HEK293 (cell line): ENCODE data around the gene TRIM27.

Experiments
- FEZF1 ChIP-seq: fragments of 450-650 bp; formaldehyde crosslinking; IDR thresholded peaks from 2 replicates; pipeline ENCODE4 v1.5.1; 2016; ENCODE audit warnings: missing biosample characterization, missing genetic modification characterization
- HOXC10 ChIP-seq: sonication (generic); formaldehyde crosslinking; IDR thresholded peaks from 2 replicates; pipeline ENCODE4 v1.8.1; 2023; ENCODE audit warnings: mild to moderate bottlenecking, missing genetic modification reagents
- IKZF3 ChIP-seq: fragments of 450-650 bp; IDR thresholded peaks from 2 replicates; pipeline ENCODE4 v1.5.0; 2018; ENCODE audit warnings: missing biosample characterization, mild to moderate bottlenecking, missing genetic modification characterization, moderate library complexity
- INSM2 ChIP-seq: fragments of 450-650 bp; formaldehyde crosslinking; IDR thresholded peaks from 2 replicates; pipeline ENCODE4 v1.5.1; 2016; ENCODE audit warnings: missing biosample characterization, missing genetic modification characterization
- KLF16 ChIP-seq: fragments of 450-650 bp; formaldehyde crosslinking; IDR thresholded peaks from 2 replicates; pipeline ENCODE4 v1.5.1; 2017; ENCODE audit warnings: missing biosample characterization, missing genetic modification characterization
- MYNN ChIP-seq: fragments of 450-650 bp; formaldehyde crosslinking; IDR thresholded peaks from 2 replicates; pipeline ENCODE4 v1.5.1; 2016; ENCODE audit warnings: missing biosample characterization, missing genetic modification characterization, borderline replicate concordance
- PRDM2 ChIP-seq: fragments of 450-650 bp; formaldehyde crosslinking; IDR thresholded peaks from 2 replicates; pipeline ENCODE4 v1.5.1; 2016; ENCODE audit warnings: missing biosample characterization, missing genetic modification characterization, borderline replicate concordance
- SP2 ChIP-seq: fragments of 450-650 bp; formaldehyde crosslinking; IDR thresholded peaks from 2 replicates; pipeline ENCODE4 v1.5.1; 2016; ENCODE audit warnings: missing biosample characterization, missing genetic modification characterization
- WT1 ChIP-seq: fragments of 450-650 bp; formaldehyde crosslinking; IDR thresholded peaks from 2 replicates; pipeline ENCODE4 v1.5.1; 2016; ENCODE audit warnings: missing biosample characterization, missing genetic modification characterization
- ZBTB17 ChIP-seq: fragments of 450-650 bp; formaldehyde crosslinking; IDR thresholded peaks from 2 replicates; pipeline ENCODE4 v1.5.1; 2016; ENCODE audit warnings: missing biosample characterization, missing genetic modification characterization
- ZNF10 ChIP-seq: fragments of 450-650 bp; formaldehyde crosslinking; IDR thresholded peaks from 2 replicates; pipeline ENCODE4 v1.5.1; 2017; ENCODE audit warnings: missing biosample characterization, missing genetic modification characterization
- ZNF132 ChIP-seq: fragments of 450-650 bp; formaldehyde crosslinking; IDR thresholded peaks from 2 replicates; pipeline ENCODE4 v1.5.1; 2017; ENCODE audit warnings: missing biosample characterization, missing genetic modification characterization, borderline replicate concordance
- ZNF202 ChIP-seq: fragments of 450-650 bp; formaldehyde crosslinking; IDR thresholded peaks from 2 replicates; pipeline ENCODE4 v1.5.1; 2016; ENCODE audit warnings: missing biosample characterization, missing genetic modification characterization, borderline replicate concordance
- ZNF280D ChIP-seq: fragments of 450-650 bp; formaldehyde crosslinking; IDR thresholded peaks from 2 replicates; pipeline ENCODE4 v1.5.1; 2016; ENCODE audit warnings: missing biosample characterization, missing genetic modification characterization
- ZNF335 ChIP-seq: fragments of 450-650 bp; formaldehyde crosslinking; conservative IDR thresholded peaks from 2 replicates; pipeline ENCODE4 v1.5.1; 2016; ENCODE audit warnings: missing biosample characterization, missing genetic modification characterization
- ZNF398 ChIP-seq: fragments of 450-650 bp; formaldehyde crosslinking; IDR thresholded peaks from 2 replicates; pipeline ENCODE4 v1.5.1; 2017; ENCODE audit warnings: missing biosample characterization, missing genetic modification characterization
- ZNF423 ChIP-seq: fragments of 450-650 bp; formaldehyde crosslinking; IDR thresholded peaks from 2 replicates; pipeline ENCODE4 v1.5.1; 2016; ENCODE audit warnings: missing biosample characterization, missing genetic modification characterization
- ZNF521 ChIP-seq: fragments of 450-650 bp; formaldehyde crosslinking; IDR thresholded peaks from 2 replicates; pipeline ENCODE4 v1.5.1; 2017; ENCODE audit warnings: missing biosample characterization, mild to moderate bottlenecking, missing genetic modification characterization
- ZNF624 ChIP-seq: fragments of 450-650 bp; formaldehyde crosslinking; IDR thresholded peaks from 2 replicates; pipeline ENCODE4 v1.5.1; 2017; ENCODE audit warnings: missing biosample characterization, missing genetic modification characterization
- ZNF626 ChIP-seq: fragments of 450-650 bp; sonication (Bioruptor Pico); formaldehyde crosslinking; IDR thresholded peaks from 2 replicates; pipeline ENCODE4 v1.5.1; 2018; ENCODE audit warnings: missing biosample characterization, missing genetic modification characterization, inconsistent platforms
- ZNF654 ChIP-seq: fragments of 450-650 bp; formaldehyde crosslinking; IDR thresholded peaks from 2 replicates; pipeline ENCODE4 v1.5.1; 2016; ENCODE audit warnings: low read depth, missing biosample characterization, missing genetic modification characterization
- ZNF658 ChIP-seq: fragments of 450-650 bp; formaldehyde crosslinking; IDR thresholded peaks from 2 replicates; pipeline ENCODE4; 2016; ENCODE audit warnings: missing biosample characterization, missing genetic modification characterization
- ZNF677 ChIP-seq: fragments of 450-650 bp; IDR thresholded peaks from 2 replicates; pipeline ENCODE4 v1.5.0; 2018; ENCODE audit warnings: missing biosample characterization, mild to moderate bottlenecking, missing genetic modification characterization, moderate library complexity
- ZNF837 ChIP-seq: fragments of 450-650 bp; formaldehyde crosslinking; IDR thresholded peaks from 2 replicates; pipeline ENCODE4 v1.5.1; 2016; ENCODE audit warnings: missing biosample characterization, missing genetic modification characterization
- TF ChIP-seq, protein P1 (sequence below): fragments of 450-650 bp; formaldehyde crosslinking; IDR thresholded peaks from 2 replicates; pipeline ENCODE4 v1.5.1; 2017; ENCODE audit warnings: missing biosample characterization, missing genetic modification characterization
- TF ChIP-seq, protein P2 (sequence below): fragments of 450-650 bp; formaldehyde crosslinking; IDR thresholded peaks from 2 replicates; pipeline ENCODE4; 2016; ENCODE audit warnings: missing biosample characterization, missing genetic modification characterization

The TRIM27 gene

GRCh38 chr6:28944412-28944865 is 20.7 kb upstream of the TRIM27 start (continued):
- TF ChIP-seq INSM2 (tag by site-specific recombination) = no peak; the same call in 1 of the 2 replicates
- no peak for TF ChIP-seq SP2 (tag by site-specific recombination)
- no peak for TF ChIP-seq ZNF521 (tag by site-specific recombination)
- no peak for TF ChIP-seq ZNF624
- peak; percentile 89 for TF ChIP-seq ZNF280D (tag by site-specific recombination)
- no peak for TF ChIP-seq ZNF677
- TF ChIP-seq ZNF423 = no peak
- peak; percentile 46 for TF ChIP-seq FEZF1 (tag by site-specific recombination)
- no peak for TF ChIP-seq ZNF837 (tag by site-specific recombination)
- TF ChIP-seq, protein P1, sequence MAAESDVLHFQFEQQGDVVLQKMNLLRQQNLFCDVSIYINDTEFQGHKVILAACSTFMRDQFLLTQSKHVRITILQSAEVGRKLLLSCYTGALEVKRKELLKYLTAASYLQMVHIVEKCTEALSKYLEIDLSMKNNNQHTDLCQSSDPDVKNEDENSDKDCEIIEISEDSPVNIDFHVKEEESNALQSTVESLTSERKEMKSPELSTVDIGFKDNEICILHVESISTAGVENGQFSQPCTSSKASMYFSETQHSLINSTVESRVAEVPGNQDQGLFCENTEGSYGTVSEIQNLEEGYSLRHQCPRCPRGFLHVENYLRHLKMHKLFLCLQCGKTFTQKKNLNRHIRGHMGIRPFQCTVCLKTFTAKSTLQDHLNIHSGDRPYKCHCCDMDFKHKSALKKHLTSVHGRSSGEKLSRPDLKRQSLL (tag by site-specific recombination) = 0 out of 2 replicates have a peak, but pooled peaks have one; percentile 3
- TF ChIP-seq ZNF202 (tag by site-specific recombination) = no peak
- no peak for TF ChIP-seq KLF16 (tag by site-specific recombination)
- no peak for TF ChIP-seq ZNF626
- TF ChIP-seq MYNN (tag by site-specific recombination) = no peak
- no peak for TF ChIP-seq ZNF398 (tag by site-specific recombination)
- peak; percentile 65; the same call in 1 of the 2 replicates for TF ChIP-seq ZNF335 (tag by site-specific recombination)
- peak; percentile 43; the same call in 1 of the 2 replicates for TF ChIP-seq WT1
- no peak for TF ChIP-seq ZNF658
- no peak for TF ChIP-seq ZNF10
- TF ChIP-seq HOXC10 (CRISPR knock-in tag) = no peak
- no peak for TF ChIP-seq IKZF3
- TF ChIP-seq ZNF132 = no peak
- no peak for TF ChIP-seq ZNF654
- TF ChIP-seq, protein P2, sequence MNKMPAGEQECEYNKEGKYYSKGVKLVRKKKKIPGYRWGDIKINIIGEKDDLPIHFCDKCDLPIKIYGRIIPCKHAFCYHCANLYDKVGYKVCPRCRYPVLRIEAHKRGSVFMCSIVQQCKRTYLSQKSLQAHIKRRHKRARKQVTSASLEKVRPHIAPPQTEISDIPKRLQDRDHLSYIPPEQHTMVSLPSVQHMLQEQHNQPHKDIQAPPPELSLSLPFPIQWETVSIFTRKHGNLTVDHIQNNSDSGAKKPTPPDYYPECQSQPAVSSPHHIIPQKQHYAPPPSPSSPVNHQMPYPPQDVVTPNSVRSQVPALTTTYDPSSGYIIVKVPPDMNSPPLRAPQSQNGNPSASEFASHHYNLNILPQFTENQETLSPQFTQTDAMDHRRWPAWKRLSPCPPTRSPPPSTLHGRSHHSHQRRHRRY = no peak
- TF ChIP-seq PRDM2 = no peak
- TF ChIP-seq ZBTB17 (tag by site-specific recombination) = peak; percentile 26; the same call in 1 of the 2 replicates
